Fibroblast of skin of right biceps (primary cell): ENCODE data around the gene CADM2.
"Not testable (repeated sequence)": the region's sequence is repeated elsewhere in the genome, so short reads cannot be mapped to it uniquely, and the experiment has no call there.

Experiments
- DNase-seq: peaks from one replicate; pipeline ENCODE4 v3.0.0-alpha.2; 2013

CADM2 gene

GRCh38 chr3:85708325-85708724, 749.5 kb downstream of the CADM2 start:
- DNase-seq = not testable (repeated sequence)

GRCh38 chr3:85709346-85709892, 750.6 kb downstream of the CADM2 start:
- DNase-seq = no peak

GRCh38 chr3:85710490-85710889, 751.7 kb downstream of the CADM2 start:
- peak; percentile 32 for DNase-seq

GRCh38 chr3:85721409-85722145, 762.8 kb downstream of the CADM2 start:
- DNase-seq = no peak

- DNase-seq = peak; percentile 5
Observed at GRCh38 chr3:85725809-85726208, 767.0 kb downstream of the CADM2 start.

- DNase-seq = peak; percentile 20
Observed at GRCh38 chr3:85726241-85726640, 767.5 kb downstream of the CADM2 start.

GRCh38 chr3:85737846-85738245, 779.1 kb downstream of the CADM2 start:
- DNase-seq = peak; percentile 31

GRCh38 chr3:85740561-85740960, 781.8 kb downstream of the CADM2 start:
- no peak for DNase-seq

GRCh38 chr3:85758442-85758841, 799.7 kb downstream of the CADM2 start:
- peak; percentile 12 for DNase-seq

- DNase-seq = no peak
Observed at GRCh38 chr3:85760342-85760741, 801.6 kb downstream of the CADM2 start.

GRCh38 chr3:85780806-85781205, 822.0 kb downstream of the CADM2 start:
- no peak for DNase-seq

- DNase-seq = no peak
Observed at GRCh38 chr3:85781806-85782205, 823.0 kb downstream of the CADM2 start.

GRCh38 chr3:85783291-85783690, 824.5 kb downstream of the CADM2 start:
- DNase-seq = no peak

GRCh38 chr3:85785766-85786165, 827.0 kb downstream of the CADM2 start:
- DNase-seq = no peak

- DNase-seq = no peak
Observed at GRCh38 chr3:85790445-85791030, 831.7 kb downstream of the CADM2 start.

- DNase-seq = no peak
Observed at GRCh38 chr3:85796140-85796539, 837.4 kb downstream of the CADM2 start.

GRCh38 chr3:85800676-85801075, 841.9 kb downstream of the CADM2 start:
- no peak for DNase-seq

GRCh38 chr3:85801955-85802354, 843.2 kb downstream of the CADM2 start:
- no peak for DNase-seq

GRCh38 chr3:85808755-85809154, 850.0 kb downstream of the CADM2 start:
- no peak for DNase-seq

- peak; percentile 5 for DNase-seq
Observed at GRCh38 chr3:85821130-85821756, 862.5 kb downstream of the CADM2 start.

GRCh38 chr3:85835857-85836440, 877.2 kb downstream of the CADM2 start:
- DNase-seq = no peak

GRCh38 chr3:85837402-85837801, 878.6 kb downstream of the CADM2 start:
- DNase-seq = no peak

GRCh38 chr3:85838921-85839320, 880.1 kb downstream of the CADM2 start:
- DNase-seq = no peak

- DNase-seq = no peak
Observed at GRCh38 chr3:85842081-85842480, 883.3 kb downstream of the CADM2 start.
